HepG2 (cell line): ENCODE results near the gene LTB4R2. TPM values are rescaled to one million over a fixed set of nuclear protein-coding genes. Genes with fewer than 3 reads are reported as not detected.
A peak's percentile ranks its signal among the peaks of the same experiment; 100 is the strongest.

Experiments
- CBX2 ChIP-seq, 2 experiments: fragments of 200-600 bp in 1 of 2; sonication (generic); formaldehyde crosslinking in 1 of 2; IDR thresholded peaks; 2 replicates each; pipeline versions ENCODE4 v1.7.0 to v1.8.1; 2018 to 2022; ENCODE audit warnings: low read depth in 2 of 2, low read length in 1 of 2, mild to moderate bottlenecking in 1 of 2, missing genetic modification reagents in 1 of 2
- ERF ChIP-seq: IDR thresholded peaks from 2 replicates; pipeline ENCODE4 v1.6.1; 2018; ENCODE audit warnings: missing biosample characterization, missing genetic modification reagents
- MTA3 ChIP-seq: sonication (generic); formaldehyde crosslinking; IDR thresholded peaks from 2 replicates; pipeline ENCODE4 v1.4.0; 2020; ENCODE audit warnings: missing genetic modification reagents
- NCOA1 ChIP-seq: sonication (generic); formaldehyde crosslinking; IDR thresholded peaks from 2 replicates; pipeline ENCODE4 v1.9.0; 2021; ENCODE audit warnings: missing genetic modification reagents
- SIX4 ChIP-seq: sonication (generic); formaldehyde crosslinking; IDR thresholded peaks from 2 replicates; pipeline ENCODE4 v1.4.0; 2020; ENCODE audit warnings: missing genetic modification reagents
- SMYD3 ChIP-seq: sonication (generic); formaldehyde crosslinking; IDR thresholded peaks from 2 replicates; pipeline ENCODE4 v1.8.1; 2023; ENCODE audit warnings: mild to moderate bottlenecking, missing genetic modification reagents
- YEATS4 ChIP-seq: sonication (generic); formaldehyde crosslinking; IDR thresholded peaks from 2 replicates; pipeline ENCODE4 v1.4.0; 2020; ENCODE audit warnings: missing genetic modification reagents, borderline replicate concordance
- ZNF234 ChIP-seq: sonication (generic); formaldehyde crosslinking; conservative IDR thresholded peaks from 2 replicates; pipeline ENCODE4 v1.5.1; 2020; ENCODE audit warnings: mild to moderate bottlenecking, missing genetic modification reagents
- ZNF577 ChIP-seq: sonication (generic); formaldehyde crosslinking; IDR thresholded peaks from 2 replicates; pipeline ENCODE4 v1.4.0; 2020; ENCODE audit warnings: mild to moderate bottlenecking, low read depth, missing genetic modification reagents, borderline replicate concordance
- ZNF678 ChIP-seq: sonication (generic); formaldehyde crosslinking; IDR thresholded peaks from 2 replicates; pipeline ENCODE4 v1.4.0; 2020; ENCODE audit warnings: mild to moderate bottlenecking, missing genetic modification reagents
- polyA plus RNA-seq, 8 experiments: library from polyadenylated mRNA; depleted of rRNA in 3 of 8; stranded (reverse) in 7 of 8; unstranded in 1 of 8; fragments of >200 nt; fragmentation: Illumina TruSeq in 4 of 8; extraction: Trizol in 4 of 8; gene quantifications; 2 replicates each; pipeline versions ENCODE4 v1.2.1 to v1.2.3, GENCODE V29; 2011 to 2016; ENCODE audit warnings: low read depth in 4 of 8, missing spikeins in 1 of 8, mixed read lengths in 1 of 8; ENCODE audit not compliant: insufficient read depth in 1 of 8
- total RNA-seq, 5 experiments: library from RNA; depleted of rRNA; stranded (reverse); fragments of >200 nt; fragmentation: Illumina TruSeq; extraction: Trizol; gene quantifications; 2 replicates each; pipeline ENCODE4 v1.2.3, GENCODE V29; 2016; ENCODE audit warnings: low read depth in 1 of 5
- TF ChIP-seq, protein P1 (sequence below), 2 experiments: fragments of 450-650 bp in 1 of 2; sonication (generic) in 1 of 2; formaldehyde crosslinking in 1 of 2; IDR thresholded peaks; 2 replicates each; pipeline versions ENCODE4 v1.6.1 to v1.8.0; 2016 to 2022; ENCODE audit warnings: antibody characterized with exemption in 1 of 2, mild to moderate bottlenecking in 1 of 2, missing genetic modification reagents in 1 of 2
- TF ChIP-seq, protein P2 (sequence below): sonication (generic); formaldehyde crosslinking; IDR thresholded peaks from 2 replicates; pipeline ENCODE4 v1.8.1; 2023; ENCODE audit warnings: mild to moderate bottlenecking, missing genetic modification reagents
- TF ChIP-seq, protein P3 (sequence below): sonication (generic); formaldehyde crosslinking; IDR thresholded peaks from 2 replicates; pipeline ENCODE4 v1.5.0; 2020; ENCODE audit warnings: missing genetic modification reagents
- TF ChIP-seq, protein P4 (sequence below): sonication (generic); formaldehyde crosslinking; IDR thresholded peaks from 2 replicates; pipeline ENCODE4 v1.8.0; 2022; ENCODE audit warnings: mild to moderate bottlenecking, missing genetic modification reagents, borderline replicate concordance

Gene LTB4R2
- total and polyA plus RNA-seq, 2 of the 13 experiments (the other 11 are each of a cell fraction or from before 2014, with no cell fraction given), result 3.9 to 6.9 TPM

- no peak for TF ChIP-seq CBX2 (IDR thresholded peaks at IDR 0.05; ENCODE audit: low read depth, low read length)
- peak; percentile 95; the same call in 1 of the 2 replicates for TF ChIP-seq CBX2 (CRISPR knock-in tag; IDR thresholded peaks at IDR 0.05; ENCODE audit: low read depth)
- no peak; the same call in 1 of the 2 replicates for TF ChIP-seq ZNF577 (CRISPR knock-in tag)
- TF ChIP-seq, protein P1, sequence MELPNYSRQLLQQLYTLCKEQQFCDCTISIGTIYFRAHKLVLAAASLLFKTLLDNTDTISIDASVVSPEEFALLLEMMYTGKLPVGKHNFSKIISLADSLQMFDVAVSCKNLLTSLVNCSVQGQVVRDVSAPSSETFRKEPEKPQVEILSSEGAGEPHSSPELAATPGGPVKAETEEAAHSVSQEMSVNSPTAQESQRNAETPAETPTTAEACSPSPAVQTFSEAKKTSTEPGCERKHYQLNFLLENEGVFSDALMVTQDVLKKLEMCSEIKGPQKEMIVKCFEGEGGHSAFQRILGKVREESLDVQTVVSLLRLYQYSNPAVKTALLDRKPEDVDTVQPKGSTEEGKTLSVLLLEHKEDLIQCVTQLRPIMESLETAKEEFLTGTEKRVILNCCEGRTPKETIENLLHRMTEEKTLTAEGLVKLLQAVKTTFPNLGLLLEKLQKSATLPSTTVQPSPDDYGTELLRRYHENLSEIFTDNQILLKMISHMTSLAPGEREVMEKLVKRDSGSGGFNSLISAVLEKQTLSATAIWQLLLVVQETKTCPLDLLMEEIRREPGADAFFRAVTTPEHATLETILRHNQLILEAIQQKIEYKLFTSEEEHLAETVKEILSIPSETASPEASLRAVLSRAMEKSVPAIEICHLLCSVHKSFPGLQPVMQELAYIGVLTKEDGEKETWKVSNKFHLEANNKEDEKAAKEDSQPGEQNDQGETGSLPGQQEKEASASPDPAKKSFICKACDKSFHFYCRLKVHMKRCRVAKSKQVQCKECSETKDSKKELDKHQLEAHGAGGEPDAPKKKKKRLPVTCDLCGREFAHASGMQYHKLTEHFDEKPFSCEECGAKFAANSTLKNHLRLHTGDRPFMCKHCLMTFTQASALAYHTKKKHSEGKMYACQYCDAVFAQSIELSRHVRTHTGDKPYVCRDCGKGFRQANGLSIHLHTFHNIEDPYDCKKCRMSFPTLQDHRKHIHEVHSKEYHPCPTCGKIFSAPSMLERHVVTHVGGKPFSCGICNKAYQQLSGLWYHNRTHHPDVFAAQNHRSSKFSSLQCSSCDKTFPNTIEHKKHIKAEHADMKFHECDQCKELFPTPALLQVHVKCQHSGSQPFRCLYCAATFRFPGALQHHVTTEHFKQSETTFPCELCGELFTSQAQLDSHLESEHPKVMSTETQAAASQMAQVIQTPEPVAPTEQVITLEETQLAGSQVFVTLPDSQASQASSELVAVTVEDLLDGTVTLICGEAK (IDR thresholded peaks at IDR 0.05), result no peak
- TF ChIP-seq, protein P1 (CRISPR knock-in tag; IDR thresholded peaks at IDR 0.05), result peak; percentile 95
- peak; percentile 83 for TF ChIP-seq ZNF234 (CRISPR knock-in tag)
- TF ChIP-seq, protein P2, sequence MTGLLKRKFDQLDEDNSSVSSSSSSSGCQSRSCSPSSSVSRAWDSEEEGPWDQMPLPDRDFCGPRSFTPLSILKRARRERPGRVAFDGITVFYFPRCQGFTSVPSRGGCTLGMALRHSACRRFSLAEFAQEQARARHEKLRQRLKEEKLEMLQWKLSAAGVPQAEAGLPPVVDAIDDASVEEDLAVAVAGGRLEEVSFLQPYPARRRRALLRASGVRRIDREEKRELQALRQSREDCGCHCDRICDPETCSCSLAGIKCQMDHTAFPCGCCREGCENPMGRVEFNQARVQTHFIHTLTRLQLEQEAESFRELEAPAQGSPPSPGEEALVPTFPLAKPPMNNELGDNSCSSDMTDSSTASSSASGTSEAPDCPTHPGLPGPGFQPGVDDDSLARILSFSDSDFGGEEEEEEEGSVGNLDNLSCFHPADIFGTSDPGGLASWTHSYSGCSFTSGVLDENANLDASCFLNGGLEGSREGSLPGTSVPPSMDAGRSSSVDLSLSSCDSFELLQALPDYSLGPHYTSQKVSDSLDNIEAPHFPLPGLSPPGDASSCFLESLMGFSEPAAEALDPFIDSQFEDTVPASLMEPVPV (CRISPR knock-in tag), result peak; percentile 100
- TF ChIP-seq, protein P3, sequence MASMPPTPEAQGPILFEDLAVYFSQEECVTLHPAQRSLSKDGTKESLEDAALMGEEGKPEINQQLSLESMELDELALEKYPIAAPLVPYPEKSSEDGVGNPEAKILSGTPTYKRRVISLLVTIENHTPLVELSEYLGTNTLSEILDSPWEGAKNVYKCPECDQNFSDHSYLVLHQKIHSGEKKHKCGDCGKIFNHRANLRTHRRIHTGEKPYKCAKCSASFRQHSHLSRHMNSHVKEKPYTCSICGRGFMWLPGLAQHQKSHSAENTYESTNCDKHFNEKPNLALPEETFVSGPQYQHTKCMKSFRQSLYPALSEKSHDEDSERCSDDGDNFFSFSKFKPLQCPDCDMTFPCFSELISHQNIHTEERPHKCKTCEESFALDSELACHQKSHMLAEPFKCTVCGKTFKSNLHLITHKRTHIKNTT (CRISPR knock-in tag), result peak; percentile 81; the same call in 1 of the 2 replicates
- TF ChIP-seq MTA3 (CRISPR knock-in tag), result 0 out of 2 replicates have a peak, but pooled peaks have one; percentile 7
- TF ChIP-seq SMYD3 (CRISPR knock-in tag), result peak; percentile 90; the same call in 1 of the 2 replicates
- TF ChIP-seq NCOA1 (CRISPR knock-in tag), result no peak
- TF ChIP-seq YEATS4, result peak; percentile 96
- peak; percentile 99 for TF ChIP-seq ZNF678
- peak; percentile 75; the same call in 1 of the 2 replicates for TF ChIP-seq SIX4 (CRISPR knock-in tag)
- TF ChIP-seq, protein P4, sequence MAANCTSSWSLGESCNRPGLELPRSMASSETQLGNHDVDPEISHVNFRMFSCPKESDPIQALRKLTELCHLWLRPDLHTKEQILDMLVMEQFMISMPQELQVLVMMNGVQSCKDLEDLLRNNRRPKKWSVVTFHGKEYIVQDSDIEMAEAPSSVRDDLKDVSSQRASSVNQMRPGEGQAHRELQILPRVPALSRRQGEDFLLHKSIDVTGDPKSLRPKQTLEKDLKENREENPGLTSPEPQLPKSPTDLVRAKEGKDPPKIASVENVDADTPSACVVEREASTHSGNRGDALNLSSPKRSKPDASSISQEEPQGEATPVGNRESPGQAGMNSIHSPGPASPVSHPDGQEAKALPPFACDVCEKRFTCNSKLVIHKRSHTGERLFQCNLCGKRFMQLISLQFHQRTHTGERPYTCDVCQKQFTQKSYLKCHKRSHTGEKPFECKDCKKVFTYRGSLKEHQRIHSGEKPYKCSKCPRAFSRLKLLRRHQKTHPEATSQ, result peak; percentile 97
- peak; percentile 99 for TF ChIP-seq ERF (CRISPR knock-in tag)
Measured at GRCh38 chr14:24315807-24316596, 6.1 kb downstream of the LTB4R2 start (continued).
